Measurements from ENCODE around the gene PLXNB2. TPM values are rescaled to one million over a fixed set of nuclear protein-coding genes. Genes with fewer than 3 reads are reported as not detected.

Gene PLXNB2
- total RNA-seq, 1 donor from 2014 or later: 1,246 TPM

GRCh38 chr22:50232481-50233151 is 74.8 kb downstream of the PLXNB2 start:
- DNase-seq (ENCODE audit: low spot score): no peak

GRCh38 chr22:50229370-50229769 is 78.1 kb downstream of the PLXNB2 start:
- DNase-seq (ENCODE audit: low spot score): no peak

- DNase-seq (ENCODE audit: low spot score): no peak
Measured at GRCh38 chr22:50228366-50228765, 79.1 kb downstream of the PLXNB2 start.

- no peak for DNase-seq (ENCODE audit: low spot score)
Measured at GRCh38 chr22:50227579-50228215, 79.7 kb downstream of the PLXNB2 start.

GRCh38 chr22:50226875-50227165 is 80.6 kb downstream of the PLXNB2 start:
- no peak for DNase-seq (ENCODE audit: low spot score)

GRCh38 chr22:50226063-50226874 is 81.2 kb downstream of the PLXNB2 start:
- DNase-seq (ENCODE audit: low spot score): no peak

GRCh38 chr22:50225200-50225969 is 82.1 kb downstream of the PLXNB2 start:
- no peak for DNase-seq (ENCODE audit: low spot score)

Other genes with a start within 250 kb of the PLXNB2 start
- not detected for gene TTLL8, start 249.3 kb downstream of the PLXNB2 start, total RNA-seq
- gene MLC1, start 222.2 kb downstream of the PLXNB2 start, total RNA-seq: 0.43 TPM
- gene MOV10L1, start 217.6 kb downstream of the PLXNB2 start, total RNA-seq: 2.6 TPM
- gene PANX2, start 136.9 kb downstream of the PLXNB2 start, total RNA-seq: 0.95 TPM
- gene TRABD, start 121.7 kb downstream of the PLXNB2 start, total RNA-seq: 55.1 TPM
- 37.0 TPM for gene SELENOO, start 106.6 kb downstream of the PLXNB2 start, total RNA-seq
- 64.4 TPM for gene TUBGCP6, start 62.6 kb downstream of the PLXNB2 start, total RNA-seq
- gene HDAC10, start 56.4 kb downstream of the PLXNB2 start, total RNA-seq: 100 TPM
- 23.2 TPM for gene MAPK12, start 46.0 kb downstream of the PLXNB2 start, total RNA-seq
- gene MAPK11, start 37.3 kb downstream of the PLXNB2 start, total RNA-seq: 16.7 TPM
- gene DENND6B, start 19.4 kb upstream of the PLXNB2 start, total RNA-seq: 24.9 TPM
- 75.5 TPM for gene PPP6R2, start 35.7 kb upstream of the PLXNB2 start, total RNA-seq
- gene SBF1, start 167.4 kb upstream of the PLXNB2 start, total RNA-seq: 95.8 TPM
- gene ADM2, start 173.9 kb upstream of the PLXNB2 start, total RNA-seq: 5.1 TPM
- gene MIOX, start 179.2 kb upstream of the PLXNB2 start, total RNA-seq: 1.6 TPM
- 89.1 TPM for gene LMF2, start 200.1 kb upstream of the PLXNB2 start, total RNA-seq
- gene NCAPH2, start 200.6 kb upstream of the PLXNB2 start, total RNA-seq: 35.2 TPM
- 1.3 TPM for gene SCO2, start 218.0 kb upstream of the PLXNB2 start, total RNA-seq
- gene TYMP, start 222.4 kb upstream of the PLXNB2 start, total RNA-seq: 34.8 TPM
- 0.17 TPM for gene KLHDC7B, start 238.3 kb upstream of the PLXNB2 start, total RNA-seq

Data from mucosa of gallbladder (tissue), 1 donor.